HepG2 (cell line): Measurements from ENCODE around the gene ZDHHC14. TPM values are rescaled to one million over a fixed set of nuclear protein-coding genes. Genes with fewer than 3 reads are reported as not detected.

Experiments
- EHMT2 ChIP-seq: fragments of 200-600 bp; sonication (generic); IDR thresholded peaks from 2 replicates; pipeline ENCODE4 v1.7.0; 2017; ENCODE audit warnings: antibody characterized with exemption, low read depth, low read length, borderline replicate concordance
- HMG20A ChIP-seq: IDR thresholded peaks from 2 replicates; pipeline ENCODE4 v1.6.1; 2016; ENCODE audit warnings: borderline replicate concordance
- MATR3 ChIP-seq: sonication (generic); formaldehyde crosslinking; IDR thresholded peaks from 2 replicates; pipeline ENCODE4 v1.4.0; 2020; ENCODE audit warnings: missing genetic modification reagents
- SP1 ChIP-seq, 2 experiments: fragments of 450-650 bp in 1 of 2; sonication (generic) in 1 of 2; formaldehyde crosslinking in 1 of 2; IDR thresholded peaks; 2 replicates each; pipeline versions ENCODE4 v1.4.0 to v1.6.1; 2016 to 2020; ENCODE audit warnings: missing genetic modification reagents in 1 of 2
- STAG1 ChIP-seq: sonication (generic); formaldehyde crosslinking; IDR thresholded peaks from 2 replicates; pipeline ENCODE4 v1.4.0; 2020; ENCODE audit warnings: missing genetic modification reagents
- ZMYM4 ChIP-seq: sonication (generic); formaldehyde crosslinking; IDR thresholded peaks from 2 replicates; pipeline ENCODE4 v1.8.1; 2023; ENCODE audit warnings: mild to moderate bottlenecking, missing genetic modification reagents
- polyA plus RNA-seq, 8 experiments: library from polyadenylated mRNA; depleted of rRNA in 3 of 8; stranded (reverse) in 7 of 8; unstranded in 1 of 8; fragments of >200 nt; fragmentation: Illumina TruSeq in 4 of 8; extraction: Trizol in 4 of 8; gene quantifications; 2 replicates each; pipeline versions ENCODE4 v1.2.1 to v1.2.3, GENCODE V29; 2011 to 2016; ENCODE audit warnings: low read depth in 4 of 8, missing spikeins in 1 of 8, mixed read lengths in 1 of 8; ENCODE audit not compliant: insufficient read depth in 1 of 8
- total RNA-seq, 5 experiments: library from RNA; depleted of rRNA; stranded (reverse); fragments of >200 nt; fragmentation: Illumina TruSeq; extraction: Trizol; gene quantifications; 2 replicates each; pipeline ENCODE4 v1.2.3, GENCODE V29; 2016; ENCODE audit warnings: low read depth in 1 of 5
- TF ChIP-seq, protein P1 (sequence below): sonication (generic); formaldehyde crosslinking; IDR thresholded peaks from 2 replicates; pipeline ENCODE4 v1.8.1; 2023; ENCODE audit warnings: mild to moderate bottlenecking, missing genetic modification reagents
- TF ChIP-seq, protein P2 (sequence below): IDR thresholded peaks from 2 replicates; pipeline ENCODE4 v1.4.0; 2020; ENCODE audit warnings: mild to moderate bottlenecking, missing genetic modification reagents
- TF ChIP-seq, protein P3 (sequence below): sonication (generic); formaldehyde crosslinking; IDR thresholded peaks from 2 replicates; pipeline ENCODE4 v1.8.1; 2023; ENCODE audit warnings: mild to moderate bottlenecking, inconsistent platforms, moderate library complexity, missing genetic modification reagents, borderline replicate concordance
- TF ChIP-seq, protein P4 (sequence below): sonication (generic); formaldehyde crosslinking; IDR thresholded peaks from 2 replicates; pipeline ENCODE4 v1.9.0; 2022; ENCODE audit warnings: missing genetic modification reagents, mild to moderate bottlenecking, borderline replicate concordance
- TF ChIP-seq, protein P5 (sequence below): IDR thresholded peaks from 2 replicates; pipeline ENCODE4 v1.6.1; 2016; ENCODE audit warnings: low read depth, control low read depth
- TF ChIP-seq, protein P6 (sequence below): sonication (generic); formaldehyde crosslinking; IDR thresholded peaks from 2 replicates; pipeline ENCODE4 v1.5.0; 2020; ENCODE audit warnings: mild to moderate bottlenecking, missing genetic modification reagents, moderate library complexity

The ZDHHC14 gene
- total and polyA plus RNA-seq, 2 of the 13 experiments (the other 11 are each of a cell fraction or from before 2014, with no cell fraction given): 3.7 to 9.5 TPM

DNA sequence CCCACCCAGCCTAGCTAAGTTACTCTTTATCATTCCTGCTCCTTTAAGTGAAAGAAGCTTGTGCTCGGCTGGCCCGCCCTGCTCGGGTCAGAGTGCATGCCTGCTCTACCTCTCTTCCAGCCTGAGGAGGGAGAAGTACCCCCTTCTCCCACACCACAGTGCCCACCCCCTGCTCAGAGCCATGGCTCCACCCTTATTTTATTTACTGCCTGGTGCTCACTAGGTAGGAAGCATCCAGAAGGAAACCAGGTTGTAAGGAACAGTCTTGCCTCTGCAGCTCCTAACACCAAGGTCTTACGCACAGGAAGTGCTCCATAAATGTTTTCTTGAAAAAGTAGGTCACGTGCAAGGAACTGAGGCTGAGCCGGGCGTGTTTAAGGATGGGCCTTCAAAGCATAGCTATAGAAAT is 336.4 kb downstream of the ZDHHC14 start (continued):
- TF ChIP-seq ZMYM4 (0 out of 2 replicates have a peak, but pooled peaks have one; percentile 3), MATR3 (CRISPR knock-in tag) (no peak), EHMT2 (no peak), STAG1 (CRISPR knock-in tag) (peak; percentile 11; the same call in 1 of the 2 replicates), HMG20A (CRISPR knock-in tag) (no peak), SP1 (IDR thresholded peaks at IDR 0.05) (no peak), SP1 (CRISPR knock-in tag; IDR thresholded peaks at IDR 0.05) (no peak)
- TF ChIP-seq, protein P1, sequence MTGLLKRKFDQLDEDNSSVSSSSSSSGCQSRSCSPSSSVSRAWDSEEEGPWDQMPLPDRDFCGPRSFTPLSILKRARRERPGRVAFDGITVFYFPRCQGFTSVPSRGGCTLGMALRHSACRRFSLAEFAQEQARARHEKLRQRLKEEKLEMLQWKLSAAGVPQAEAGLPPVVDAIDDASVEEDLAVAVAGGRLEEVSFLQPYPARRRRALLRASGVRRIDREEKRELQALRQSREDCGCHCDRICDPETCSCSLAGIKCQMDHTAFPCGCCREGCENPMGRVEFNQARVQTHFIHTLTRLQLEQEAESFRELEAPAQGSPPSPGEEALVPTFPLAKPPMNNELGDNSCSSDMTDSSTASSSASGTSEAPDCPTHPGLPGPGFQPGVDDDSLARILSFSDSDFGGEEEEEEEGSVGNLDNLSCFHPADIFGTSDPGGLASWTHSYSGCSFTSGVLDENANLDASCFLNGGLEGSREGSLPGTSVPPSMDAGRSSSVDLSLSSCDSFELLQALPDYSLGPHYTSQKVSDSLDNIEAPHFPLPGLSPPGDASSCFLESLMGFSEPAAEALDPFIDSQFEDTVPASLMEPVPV (CRISPR knock-in tag): no peak
- TF ChIP-seq, protein P2, sequence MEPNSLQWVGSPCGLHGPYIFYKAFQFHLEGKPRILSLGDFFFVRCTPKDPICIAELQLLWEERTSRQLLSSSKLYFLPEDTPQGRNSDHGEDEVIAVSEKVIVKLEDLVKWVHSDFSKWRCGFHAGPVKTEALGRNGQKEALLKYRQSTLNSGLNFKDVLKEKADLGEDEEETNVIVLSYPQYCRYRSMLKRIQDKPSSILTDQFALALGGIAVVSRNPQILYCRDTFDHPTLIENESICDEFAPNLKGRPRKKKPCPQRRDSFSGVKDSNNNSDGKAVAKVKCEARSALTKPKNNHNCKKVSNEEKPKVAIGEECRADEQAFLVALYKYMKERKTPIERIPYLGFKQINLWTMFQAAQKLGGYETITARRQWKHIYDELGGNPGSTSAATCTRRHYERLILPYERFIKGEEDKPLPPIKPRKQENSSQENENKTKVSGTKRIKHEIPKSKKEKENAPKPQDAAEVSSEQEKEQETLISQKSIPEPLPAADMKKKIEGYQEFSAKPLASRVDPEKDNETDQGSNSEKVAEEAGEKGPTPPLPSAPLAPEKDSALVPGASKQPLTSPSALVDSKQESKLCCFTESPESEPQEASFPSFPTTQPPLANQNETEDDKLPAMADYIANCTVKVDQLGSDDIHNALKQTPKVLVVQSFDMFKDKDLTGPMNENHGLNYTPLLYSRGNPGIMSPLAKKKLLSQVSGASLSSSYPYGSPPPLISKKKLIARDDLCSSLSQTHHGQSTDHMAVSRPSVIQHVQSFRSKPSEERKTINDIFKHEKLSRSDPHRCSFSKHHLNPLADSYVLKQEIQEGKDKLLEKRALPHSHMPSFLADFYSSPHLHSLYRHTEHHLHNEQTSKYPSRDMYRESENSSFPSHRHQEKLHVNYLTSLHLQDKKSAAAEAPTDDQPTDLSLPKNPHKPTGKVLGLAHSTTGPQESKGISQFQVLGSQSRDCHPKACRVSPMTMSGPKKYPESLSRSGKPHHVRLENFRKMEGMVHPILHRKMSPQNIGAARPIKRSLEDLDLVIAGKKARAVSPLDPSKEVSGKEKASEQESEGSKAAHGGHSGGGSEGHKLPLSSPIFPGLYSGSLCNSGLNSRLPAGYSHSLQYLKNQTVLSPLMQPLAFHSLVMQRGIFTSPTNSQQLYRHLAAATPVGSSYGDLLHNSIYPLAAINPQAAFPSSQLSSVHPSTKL (CRISPR knock-in tag): 0 out of 2 replicates have a peak, but pooled peaks have one; percentile 17
- TF ChIP-seq, protein P3, sequence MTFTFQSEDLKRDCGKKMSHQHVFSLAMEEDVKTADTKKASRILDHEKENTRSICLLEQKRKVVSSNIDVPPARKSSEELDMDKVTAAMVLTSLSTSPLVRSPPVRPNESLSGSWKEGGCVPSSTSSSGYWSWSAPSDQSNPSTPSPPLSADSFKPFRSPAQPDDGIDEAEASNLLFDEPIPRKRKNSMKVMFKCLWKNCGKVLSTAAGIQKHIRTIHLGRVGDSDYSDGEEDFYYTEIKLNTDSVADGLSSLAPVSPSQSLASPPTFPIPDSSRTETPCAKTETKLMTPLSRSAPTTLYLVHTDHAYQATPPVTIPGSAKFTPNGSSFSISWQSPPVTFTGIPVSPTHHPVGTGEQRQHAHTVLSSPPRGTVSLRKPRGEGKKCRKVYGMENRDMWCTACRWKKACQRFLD: no peak
- TF ChIP-seq, protein P4, sequence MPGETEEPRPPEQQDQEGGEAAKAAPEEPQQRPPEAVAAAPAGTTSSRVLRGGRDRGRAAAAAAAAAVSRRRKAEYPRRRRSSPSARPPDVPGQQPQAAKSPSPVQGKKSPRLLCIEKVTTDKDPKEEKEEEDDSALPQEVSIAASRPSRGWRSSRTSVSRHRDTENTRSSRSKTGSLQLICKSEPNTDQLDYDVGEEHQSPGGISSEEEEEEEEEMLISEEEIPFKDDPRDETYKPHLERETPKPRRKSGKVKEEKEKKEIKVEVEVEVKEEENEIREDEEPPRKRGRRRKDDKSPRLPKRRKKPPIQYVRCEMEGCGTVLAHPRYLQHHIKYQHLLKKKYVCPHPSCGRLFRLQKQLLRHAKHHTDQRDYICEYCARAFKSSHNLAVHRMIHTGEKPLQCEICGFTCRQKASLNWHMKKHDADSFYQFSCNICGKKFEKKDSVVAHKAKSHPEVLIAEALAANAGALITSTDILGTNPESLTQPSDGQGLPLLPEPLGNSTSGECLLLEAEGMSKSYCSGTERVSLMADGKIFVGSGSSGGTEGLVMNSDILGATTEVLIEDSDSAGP (CRISPR knock-in tag): peak; percentile 91
- TF ChIP-seq, protein P5, sequence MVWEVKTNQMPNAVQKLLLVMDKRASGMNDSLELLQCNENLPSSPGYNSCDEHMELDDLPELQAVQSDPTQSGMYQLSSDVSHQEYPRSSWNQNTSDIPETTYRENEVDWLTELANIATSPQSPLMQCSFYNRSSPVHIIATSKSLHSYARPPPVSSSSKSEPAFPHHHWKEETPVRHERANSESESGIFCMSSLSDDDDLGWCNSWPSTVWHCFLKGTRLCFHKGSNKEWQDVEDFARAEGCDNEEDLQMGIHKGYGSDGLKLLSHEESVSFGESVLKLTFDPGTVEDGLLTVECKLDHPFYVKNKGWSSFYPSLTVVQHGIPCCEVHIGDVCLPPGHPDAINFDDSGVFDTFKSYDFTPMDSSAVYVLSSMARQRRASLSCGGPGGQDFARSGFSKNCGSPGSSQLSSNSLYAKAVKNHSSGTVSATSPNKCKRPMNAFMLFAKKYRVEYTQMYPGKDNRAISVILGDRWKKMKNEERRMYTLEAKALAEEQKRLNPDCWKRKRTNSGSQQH (CRISPR knock-in tag): no peak
- TF ChIP-seq, protein P6, sequence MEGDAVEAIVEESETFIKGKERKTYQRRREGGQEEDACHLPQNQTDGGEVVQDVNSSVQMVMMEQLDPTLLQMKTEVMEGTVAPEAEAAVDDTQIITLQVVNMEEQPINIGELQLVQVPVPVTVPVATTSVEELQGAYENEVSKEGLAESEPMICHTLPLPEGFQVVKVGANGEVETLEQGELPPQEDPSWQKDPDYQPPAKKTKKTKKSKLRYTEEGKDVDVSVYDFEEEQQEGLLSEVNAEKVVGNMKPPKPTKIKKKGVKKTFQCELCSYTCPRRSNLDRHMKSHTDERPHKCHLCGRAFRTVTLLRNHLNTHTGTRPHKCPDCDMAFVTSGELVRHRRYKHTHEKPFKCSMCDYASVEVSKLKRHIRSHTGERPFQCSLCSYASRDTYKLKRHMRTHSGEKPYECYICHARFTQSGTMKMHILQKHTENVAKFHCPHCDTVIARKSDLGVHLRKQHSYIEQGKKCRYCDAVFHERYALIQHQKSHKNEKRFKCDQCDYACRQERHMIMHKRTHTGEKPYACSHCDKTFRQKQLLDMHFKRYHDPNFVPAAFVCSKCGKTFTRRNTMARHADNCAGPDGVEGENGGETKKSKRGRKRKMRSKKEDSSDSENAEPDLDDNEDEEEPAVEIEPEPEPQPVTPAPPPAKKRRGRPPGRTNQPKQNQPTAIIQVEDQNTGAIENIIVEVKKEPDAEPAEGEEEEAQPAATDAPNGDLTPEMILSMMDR (CRISPR knock-in tag): no peak
